Measurements from ENCODE around the gene C1QTNF9B. TPM values are rescaled to one million over a fixed set of nuclear protein-coding genes. Genes with fewer than 3 reads are reported as not detected.
"Not testable (repeated sequence)": the region's sequence is repeated elsewhere in the genome, so short reads cannot be mapped to it uniquely, and the experiment has no call there.

C1QTNF9B gene
- total RNA-seq, 2 donors from 2014 or later, result not detected

DNA sequence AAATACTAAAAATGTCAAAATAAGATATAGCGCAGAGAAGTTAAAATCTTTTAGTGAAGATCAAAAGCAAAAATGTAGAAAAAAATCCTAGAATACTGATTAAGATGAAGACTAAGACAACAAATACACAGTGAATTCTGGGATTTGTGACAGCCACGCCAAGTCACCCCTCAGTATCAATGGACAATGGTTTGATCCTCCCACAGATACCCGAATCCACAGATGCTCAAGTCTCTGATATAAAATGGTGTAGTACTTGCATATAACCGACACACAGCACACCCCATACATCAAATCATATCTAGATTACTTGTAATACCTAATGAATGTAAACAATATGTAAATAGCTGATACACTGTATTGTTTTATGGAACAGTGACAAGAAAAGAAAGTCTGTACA lies 14.0 kb downstream of the C1QTNF9B start:
- H3K36me3 Mint-ChIP-seq (ENCODE audit: low read depth), result peaks cover 35% of the 10 kb centered on the region
- DNase-seq, result no peak
- TF ChIP-seq, protein P1, sequence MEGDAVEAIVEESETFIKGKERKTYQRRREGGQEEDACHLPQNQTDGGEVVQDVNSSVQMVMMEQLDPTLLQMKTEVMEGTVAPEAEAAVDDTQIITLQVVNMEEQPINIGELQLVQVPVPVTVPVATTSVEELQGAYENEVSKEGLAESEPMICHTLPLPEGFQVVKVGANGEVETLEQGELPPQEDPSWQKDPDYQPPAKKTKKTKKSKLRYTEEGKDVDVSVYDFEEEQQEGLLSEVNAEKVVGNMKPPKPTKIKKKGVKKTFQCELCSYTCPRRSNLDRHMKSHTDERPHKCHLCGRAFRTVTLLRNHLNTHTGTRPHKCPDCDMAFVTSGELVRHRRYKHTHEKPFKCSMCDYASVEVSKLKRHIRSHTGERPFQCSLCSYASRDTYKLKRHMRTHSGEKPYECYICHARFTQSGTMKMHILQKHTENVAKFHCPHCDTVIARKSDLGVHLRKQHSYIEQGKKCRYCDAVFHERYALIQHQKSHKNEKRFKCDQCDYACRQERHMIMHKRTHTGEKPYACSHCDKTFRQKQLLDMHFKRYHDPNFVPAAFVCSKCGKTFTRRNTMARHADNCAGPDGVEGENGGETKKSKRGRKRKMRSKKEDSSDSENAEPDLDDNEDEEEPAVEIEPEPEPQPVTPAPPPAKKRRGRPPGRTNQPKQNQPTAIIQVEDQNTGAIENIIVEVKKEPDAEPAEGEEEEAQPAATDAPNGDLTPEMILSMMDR (conservative IDR thresholded peaks at IDR 0.05), result no peak
- 100% methylated on average over 2 of the region's 4 CpGs; no CpG with 5 or more reads in 1 of the 2 experiments for WGBS, 2 experiments (ENCODE audit: insufficient coverage in 1 of 2, insufficient read length in 1 of 2)
- peaks cover 5% of the 10 kb centered on the region for H3K9me3 ChIP-seq (ENCODE audit: control insufficient read depth, low read length)
- H3K27ac Mint-ChIP-seq, result no peak overlapping the region
- no peaks in the 10 kb centered on the region for H3K27me3 Mint-ChIP-seq (ENCODE audit: insufficient read depth)
- peaks cover 6% of the 10 kb centered on the region for H3K4me1 ChIP-seq (ENCODE audit: control insufficient read depth, insufficient read depth, low read length)
- no peaks in the 10 kb centered on the region for H3K9me3 Mint-ChIP-seq
- no peak overlapping the region for H3K27ac ChIP-seq (ENCODE audit: low read depth, low read length)
- peaks cover 20% of the 10 kb centered on the region for H3K4me1 Mint-ChIP-seq
- peaks cover 22% of the 10 kb centered on the region for H3K36me3 ChIP-seq (ENCODE audit: control insufficient read depth, insufficient read depth, low read length)
- H3K27me3 ChIP-seq (ENCODE audit: control insufficient read depth, insufficient read depth, low read length, poor library complexity, severe bottlenecking), result no peaks in the 10 kb centered on the region
- no peak overlapping the region for H3K9ac ChIP-seq (ENCODE audit: extremely low read depth, low read length, poor library complexity, severe bottlenecking)
- H3K4me3 Mint-ChIP-seq, result no peak overlapping the region
- no peak overlapping the region for H3K4me3 ChIP-seq (ENCODE audit: low read length)

DNA sequence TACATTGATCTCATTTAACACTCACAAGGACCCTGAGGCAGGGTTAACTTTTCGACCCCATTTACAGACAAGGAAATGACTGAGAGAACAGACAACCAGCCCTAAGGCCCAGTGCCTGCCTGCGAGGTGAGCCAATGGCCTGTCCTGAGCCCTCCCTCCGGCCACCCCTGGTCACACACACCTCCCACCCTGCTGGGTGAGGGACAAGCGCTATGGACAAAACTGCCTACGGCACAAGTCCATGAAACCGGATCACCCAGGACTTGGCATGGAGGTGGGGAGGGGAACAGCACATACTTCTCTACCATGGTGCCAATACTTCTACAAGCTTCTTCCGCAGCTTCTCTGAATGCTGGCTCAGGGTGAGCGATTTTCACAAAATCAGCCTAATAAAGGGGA lies 15.9 kb downstream of the C1QTNF9B start:
- not testable (repeated sequence) for H3K4me1 ChIP-seq (ENCODE audit: control insufficient read depth, insufficient read depth, low read length); H3K27me3 Mint-ChIP-seq (ENCODE audit: insufficient read depth); H3K27me3 ChIP-seq (ENCODE audit: control insufficient read depth, insufficient read depth, low read length, poor library complexity, severe bottlenecking); H3K4me3 Mint-ChIP-seq; H3K9ac ChIP-seq (ENCODE audit: extremely low read depth, low read length, poor library complexity, severe bottlenecking); H3K9me3 Mint-ChIP-seq; H3K4me3 ChIP-seq (ENCODE audit: low read length); H3K9me3 ChIP-seq (ENCODE audit: control insufficient read depth, low read length); H3K27ac Mint-ChIP-seq; H3K27ac ChIP-seq (ENCODE audit: low read depth, low read length)
- 86 to 100% methylated on average over 5 to 8 of the region's 8 CpGs for WGBS, 2 experiments (ENCODE audit: insufficient coverage in 1 of 2, insufficient read length in 1 of 2)
- Mint-ChIP-seq H3K36me3 (ENCODE audit: low read depth) (peaks cover 38% of the 10 kb centered on the region), H3K4me1 (peaks cover 14% of the 10 kb centered on the region)
- DNase-seq, result peak; percentile 47
- H3K36me3 ChIP-seq (ENCODE audit: control insufficient read depth, insufficient read depth, low read length), result peaks cover 34% of the 10 kb centered on the region

DNA sequence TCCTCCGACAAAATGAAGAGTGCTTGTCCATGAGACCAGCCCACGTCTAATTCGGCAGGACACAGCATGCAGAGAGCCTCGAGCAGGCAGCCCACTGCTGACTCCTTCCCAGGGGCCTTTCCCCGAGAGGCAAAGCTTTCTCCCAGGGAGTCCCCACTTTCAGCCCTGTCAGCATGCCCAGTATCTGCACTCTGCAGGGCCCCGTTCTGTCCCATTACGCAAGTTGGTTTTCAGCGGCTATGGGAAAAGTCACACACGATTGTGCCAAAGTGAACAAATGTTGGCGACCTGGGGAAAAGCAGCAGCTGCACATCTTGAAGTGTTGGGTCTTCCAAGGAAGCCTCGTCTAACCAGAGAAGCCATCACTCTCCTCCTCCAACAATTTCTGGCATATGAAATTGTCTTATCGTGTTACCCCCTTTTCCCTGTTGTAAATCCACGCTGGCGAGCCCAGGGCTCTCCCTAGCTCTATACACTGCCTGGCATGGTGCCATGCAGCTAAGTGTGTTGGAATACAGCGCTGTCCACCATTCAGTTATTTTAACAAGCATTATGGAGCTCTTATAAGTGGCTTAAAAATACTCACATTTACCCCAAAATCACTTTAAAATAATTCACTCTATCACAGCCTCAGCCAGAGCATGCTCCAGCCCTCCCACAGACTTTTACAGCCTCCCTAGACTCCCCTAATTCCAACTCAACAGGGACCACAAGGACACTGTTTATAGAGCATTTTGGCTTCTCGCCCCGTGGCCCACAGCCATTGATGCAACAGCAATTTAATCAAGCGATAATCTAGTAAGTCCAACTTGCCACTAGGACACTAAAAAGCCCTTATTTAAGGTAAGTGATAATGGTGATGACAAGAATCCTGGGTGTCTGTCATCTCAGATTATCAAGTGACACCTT lies 16.6 kb downstream of the C1QTNF9B start:
- not testable (repeated sequence) for H3K4me3 ChIP-seq (ENCODE audit: low read length); H3K4me1 ChIP-seq (ENCODE audit: control insufficient read depth, insufficient read depth, low read length); H3K9ac ChIP-seq (ENCODE audit: extremely low read depth, low read length, poor library complexity, severe bottlenecking); H3K27ac Mint-ChIP-seq; H3K4me3 Mint-ChIP-seq; H3K9me3 Mint-ChIP-seq; H3K27me3 ChIP-seq (ENCODE audit: control insufficient read depth, insufficient read depth, low read length, poor library complexity, severe bottlenecking); H3K27ac ChIP-seq (ENCODE audit: low read depth, low read length); H3K9me3 ChIP-seq (ENCODE audit: control insufficient read depth, low read length); H3K27me3 Mint-ChIP-seq (ENCODE audit: insufficient read depth); DNase-seq
- 95 to 100% methylated on average over 1 to 10 of the region's 18 CpGs for WGBS, 2 experiments (ENCODE audit: insufficient coverage in 1 of 2, insufficient read length in 1 of 2)
- Mint-ChIP-seq H3K4me1 (peaks cover 14% of the 10 kb centered on the region), H3K36me3 (ENCODE audit: low read depth) (peaks cover 38% of the 10 kb centered on the region)
- peaks cover 34% of the 10 kb centered on the region for H3K36me3 ChIP-seq (ENCODE audit: control insufficient read depth, insufficient read depth, low read length)

DNA sequence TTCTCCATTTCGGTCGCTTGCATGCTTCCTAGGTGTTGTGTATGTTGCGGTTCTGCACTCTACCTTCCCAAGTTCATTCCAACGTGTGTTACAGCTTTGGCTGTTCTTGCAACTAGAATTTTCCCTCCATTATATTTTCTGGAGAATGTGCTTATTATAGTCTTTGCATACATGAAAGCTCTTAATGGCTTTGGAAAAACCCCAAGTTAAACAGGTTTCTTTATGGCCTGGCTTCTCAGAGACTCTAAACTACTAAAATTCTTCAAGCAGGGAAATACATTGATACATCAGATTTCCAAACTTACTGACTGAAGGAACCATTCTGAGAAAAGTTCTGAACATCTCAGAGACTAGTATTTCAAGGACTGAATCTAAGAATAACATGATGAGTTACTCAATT lies 20.0 kb downstream of the C1QTNF9B start:
- Histone ChIP-seq H3K9ac (ENCODE audit: extremely low read depth, low read length, poor library complexity, severe bottlenecking) (no peak overlapping the region), H3K9me3 (ENCODE audit: control insufficient read depth, low read length) (peaks cover 5% of the 10 kb centered on the region), H3K4me1 (ENCODE audit: control insufficient read depth, insufficient read depth, low read length) (no peaks in the 10 kb centered on the region), H3K27me3 (ENCODE audit: control insufficient read depth, insufficient read depth, low read length, poor library complexity, severe bottlenecking) (no peaks in the 10 kb centered on the region), H3K4me3 (ENCODE audit: low read length) (no peak overlapping the region), H3K36me3 (ENCODE audit: control insufficient read depth, insufficient read depth, low read length) (peaks cover 20% of the 10 kb centered on the region), H3K27ac (ENCODE audit: low read depth, low read length) (no peak overlapping the region)
- no peak overlapping the region for H3K27ac Mint-ChIP-seq
- H3K4me3 Mint-ChIP-seq, result no peak overlapping the region
- no peaks in the 10 kb centered on the region for H3K9me3 Mint-ChIP-seq
- DNase-seq, result no peak
- H3K4me1 Mint-ChIP-seq, result peaks cover 11% of the 10 kb centered on the region
- peaks cover 29% of the 10 kb centered on the region for H3K36me3 Mint-ChIP-seq (ENCODE audit: low read depth)
- TF ChIP-seq, protein P1 (conservative IDR thresholded peaks at IDR 0.05), result no peak
- H3K27me3 Mint-ChIP-seq (ENCODE audit: insufficient read depth), result no peaks in the 10 kb centered on the region
- 89 to 96% methylated on average over 3 to 4 of the region's 4 CpGs for WGBS, 2 experiments (ENCODE audit: insufficient coverage in 1 of 2, insufficient read length in 1 of 2)

Data from endodermal cell (in vitro differentiated cells).